Vagina (tissue), 2 donors: ENCODE results near the gene ZC3H15. TPM values are rescaled to one million over a fixed set of nuclear protein-coding genes. Genes with fewer than 3 reads are reported as not detected.

Experiments
- DNase-seq, 2 donors: peaks; one replicate each; pipeline ENCODE4 v3.0.0-alpha.2; 2017; ENCODE audit errors: extremely low spot score in 2 of 2
- H3K27ac ChIP-seq: fragments of 200-600 bp; sonication (generic); one replicate; pipeline ENCODE4 v1.5.1; 2019
- H3K27me3 ChIP-seq: fragments of 200-600 bp; sonication (generic); one replicate; pipeline ENCODE4 v1.5.1; 2019
- H3K36me3 ChIP-seq, 2 donors: fragments of 200-600 bp; sonication (generic); one replicate each; pipeline ENCODE4 v1.5.1; 2017 to 2019
- H3K4me1 ChIP-seq: fragments of 200-600 bp; sonication (generic); one replicate; pipeline ENCODE4 v1.5.1; 2019
- H3K4me3 ChIP-seq, 2 donors: fragments of 200-600 bp; sonication (generic); 1 replicate in 1 of 2; 2 replicates in 1 of 2; pipeline ENCODE4 v1.5.1; 2016 to 2019
- H3K9me3 ChIP-seq: fragments of 200-600 bp; sonication (generic); one replicate; pipeline ENCODE4 v1.5.1; 2019
- POLR2A ChIP-seq, 2 donors: fragments of 450-650 bp; IDR thresholded peaks; one replicate each; pipeline ENCODE4 v1.6.1; 2017; ENCODE audit warnings: antibody characterized with exemption in 2 of 2, mild to moderate bottlenecking in 2 of 2, moderate library complexity in 2 of 2
- POLR2AphosphoS5 ChIP-seq, 2 donors: sonication (generic); formaldehyde crosslinking; IDR thresholded peaks; one replicate each; pipeline ENCODE4 v1.9.0; 2017; ENCODE audit warnings: antibody characterized with exemption in 2 of 2, mild to moderate bottlenecking in 2 of 2, low read depth in 1 of 2; ENCODE audit not compliant: insufficient read depth in 1 of 2
- intact Hi-C: fragments of 100-400 bp; cut with DNase I; formaldehyde crosslinking; loops from one replicate; pipeline ENCODE4 v1.15.1; 2023
- total RNA-seq: library from RNA; depleted of rRNA; stranded (reverse); fragments of >200 nt; gene quantifications from one replicate; pipeline ENCODE4 v1.2.3, GENCODE V29; 2016
- TF ChIP-seq, protein P1 (sequence below), 3 experiments: fragments of 450-650 bp in 2 of 3; fragments of 200-600 bp in 1 of 3; sonication (generic) in 1 of 3; IDR thresholded peaks; one replicate each; pipeline ENCODE4 v1.5.1; 2017 to 2019; ENCODE audit warnings: antibody characterized with exemption in 3 of 3, mild to moderate bottlenecking in 2 of 3, moderate library complexity in 2 of 3

ZC3H15 gene
- total RNA-seq, 1 donor from 2014 or later, result 59.9 TPM

DNA sequence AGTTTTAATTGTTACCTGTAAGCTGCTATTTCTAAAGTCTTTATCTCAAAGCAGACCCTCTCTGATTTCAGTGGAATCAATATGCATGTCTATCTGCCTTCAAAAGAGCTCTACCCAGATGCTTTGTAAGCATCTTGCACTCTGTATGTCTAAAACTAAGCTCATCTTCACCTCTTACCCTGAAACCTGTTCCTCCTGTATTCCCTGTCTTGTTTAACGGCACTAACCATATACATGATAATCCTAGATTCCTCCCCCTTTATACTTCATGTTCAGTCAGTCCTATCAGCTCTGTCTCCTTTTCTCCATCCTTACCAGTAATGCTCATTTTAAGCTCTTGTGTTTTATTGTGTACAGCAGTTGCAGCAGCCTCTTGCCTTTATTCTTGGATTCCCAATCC lies 12.8 kb downstream of the ZC3H15 start:
- Histone ChIP-seq H3K36me3 (peaks cover 0 to 43% of the 10 kb centered on the region in 2 donors), H3K27me3 (no peaks in the 10 kb centered on the region), H3K4me1 (peaks cover 17% of the 10 kb centered on the region), H3K9me3 (no peaks in the 10 kb centered on the region), H3K27ac (no peak overlapping the region), H3K4me3 (no peak overlapping the region)
- TF ChIP-seq, protein P1, sequence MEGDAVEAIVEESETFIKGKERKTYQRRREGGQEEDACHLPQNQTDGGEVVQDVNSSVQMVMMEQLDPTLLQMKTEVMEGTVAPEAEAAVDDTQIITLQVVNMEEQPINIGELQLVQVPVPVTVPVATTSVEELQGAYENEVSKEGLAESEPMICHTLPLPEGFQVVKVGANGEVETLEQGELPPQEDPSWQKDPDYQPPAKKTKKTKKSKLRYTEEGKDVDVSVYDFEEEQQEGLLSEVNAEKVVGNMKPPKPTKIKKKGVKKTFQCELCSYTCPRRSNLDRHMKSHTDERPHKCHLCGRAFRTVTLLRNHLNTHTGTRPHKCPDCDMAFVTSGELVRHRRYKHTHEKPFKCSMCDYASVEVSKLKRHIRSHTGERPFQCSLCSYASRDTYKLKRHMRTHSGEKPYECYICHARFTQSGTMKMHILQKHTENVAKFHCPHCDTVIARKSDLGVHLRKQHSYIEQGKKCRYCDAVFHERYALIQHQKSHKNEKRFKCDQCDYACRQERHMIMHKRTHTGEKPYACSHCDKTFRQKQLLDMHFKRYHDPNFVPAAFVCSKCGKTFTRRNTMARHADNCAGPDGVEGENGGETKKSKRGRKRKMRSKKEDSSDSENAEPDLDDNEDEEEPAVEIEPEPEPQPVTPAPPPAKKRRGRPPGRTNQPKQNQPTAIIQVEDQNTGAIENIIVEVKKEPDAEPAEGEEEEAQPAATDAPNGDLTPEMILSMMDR (IDR thresholded peaks at IDR 0.05), result no peak
- TF ChIP-seq POLR2A (IDR thresholded peaks at IDR 0.05), result no peak
- no peak for TF ChIP-seq POLR2AphosphoS5 (IDR thresholded peaks at IDR 0.05; ENCODE audit: insufficient read depth in 1 of 2, low read depth in 1 of 2)
- no peak for DNase-seq
- intact Hi-C loops, result no loop called here

DNA sequence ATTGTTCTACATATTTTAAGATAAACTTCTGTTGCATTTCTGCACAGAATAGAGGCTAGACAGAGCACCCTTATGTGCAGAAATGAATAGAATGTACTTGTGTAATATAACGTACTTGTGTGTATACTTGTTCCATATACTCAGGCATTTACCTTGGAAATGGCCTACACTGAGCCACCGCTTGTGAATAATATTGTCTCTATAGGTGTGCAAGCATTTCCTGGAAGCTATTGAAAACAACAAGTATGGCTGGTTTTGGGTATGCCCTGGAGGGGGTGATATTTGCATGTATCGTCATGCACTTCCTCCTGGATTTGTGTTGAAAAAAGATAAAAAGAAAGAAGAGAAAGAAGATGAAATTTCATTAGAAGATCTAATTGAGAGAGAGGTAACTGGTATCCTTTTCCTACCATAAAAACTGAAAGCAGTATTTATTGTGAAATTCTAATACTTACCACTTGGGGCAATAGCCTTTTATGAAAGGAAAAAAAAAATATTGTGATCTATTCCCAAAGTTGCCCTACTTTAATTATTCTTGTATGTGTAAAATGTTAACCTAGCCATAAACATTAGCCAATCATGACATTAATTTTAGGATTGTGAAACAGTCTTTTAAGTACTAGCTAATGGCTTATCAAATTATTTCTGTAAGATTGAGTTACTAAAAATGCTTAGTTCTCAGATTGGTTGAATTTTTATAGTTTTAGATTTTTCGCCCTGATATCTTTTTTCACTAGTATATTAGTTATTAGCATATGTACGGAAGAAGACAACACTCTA lies 18.0 kb downstream of the ZC3H15 start:
- DNase-seq, result no peak
- intact Hi-C loops, result loop anchor here (5.0 kb wide), 1 partner anchor 138 kb away; no protein-coding TSS in a partner anchor
- Histone ChIP-seq H3K4me3 (no peak overlapping the region), H3K36me3 (peaks cover 0 to 52% of the 10 kb centered on the region in 2 donors), H3K27ac (no peak overlapping the region), H3K27me3 (no peaks in the 10 kb centered on the region), H3K9me3 (no peaks in the 10 kb centered on the region), H3K4me1 (peaks cover 8% of the 10 kb centered on the region)
- no peak for TF ChIP-seq POLR2A (IDR thresholded peaks at IDR 0.05)
- TF ChIP-seq, protein P1 (IDR thresholded peaks at IDR 0.05), result peak; percentile 16 to 52 (median 50)

DNA sequence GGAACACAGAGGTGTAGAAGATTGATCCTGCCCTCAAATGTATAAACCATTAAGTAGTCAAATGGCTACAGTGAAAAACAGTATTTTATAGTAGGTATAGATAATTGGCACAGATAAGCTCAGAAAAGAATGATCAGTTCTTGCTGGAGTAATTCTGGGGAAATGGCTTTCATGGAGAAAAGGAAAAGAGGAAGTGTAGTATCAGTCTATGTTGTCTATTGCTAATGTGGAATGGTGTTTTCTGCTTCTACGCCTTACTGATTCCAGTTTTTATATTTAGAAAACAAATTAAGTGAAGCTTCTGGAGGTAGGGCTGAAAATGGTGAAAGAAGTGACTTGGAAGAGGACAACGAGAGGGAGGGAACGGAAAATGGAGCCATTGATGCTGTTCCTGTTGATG lies 22.2 kb downstream of the ZC3H15 start:
- Histone ChIP-seq H3K9me3 (no peaks in the 10 kb centered on the region), H3K36me3 (peaks cover 0 to 65% of the 10 kb centered on the region in 2 donors), H3K4me3 (no peak overlapping the region), H3K4me1 (peaks cover 7% of the 10 kb centered on the region), H3K27me3 (no peaks in the 10 kb centered on the region), H3K27ac (no peak overlapping the region)
- no peak for DNase-seq
- intact Hi-C loops, result no loop called here
- TF ChIP-seq, protein P1 (IDR thresholded peaks at IDR 0.05), result no peak
- TF ChIP-seq POLR2A (IDR thresholded peaks at IDR 0.05) (no peak), POLR2AphosphoS5 (IDR thresholded peaks at IDR 0.05; ENCODE audit: insufficient read depth in 1 of 2, low read depth in 1 of 2) (no peak)

DNA sequence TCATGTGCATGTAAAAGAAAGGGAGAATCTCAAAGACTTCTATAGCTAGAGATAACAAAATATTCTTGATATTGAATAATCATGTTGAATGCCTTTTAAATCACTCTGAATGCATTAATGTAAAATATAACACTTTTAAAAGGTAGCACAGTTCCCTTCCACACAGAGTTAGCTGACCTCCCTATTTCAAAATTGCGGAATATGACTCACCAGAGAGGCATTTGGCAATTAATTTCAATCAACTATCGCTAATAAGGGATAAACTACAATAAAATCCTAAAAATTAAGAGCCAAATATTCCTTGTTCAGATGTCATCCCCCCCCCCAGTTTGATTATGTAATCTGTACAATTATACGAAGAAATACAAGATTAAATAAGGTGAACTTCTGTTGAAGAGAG lies 29.3 kb downstream of the ZC3H15 start:
- no peak for TF ChIP-seq POLR2AphosphoS5 (IDR thresholded peaks at IDR 0.05; ENCODE audit: insufficient read depth in 1 of 2, low read depth in 1 of 2)
- TF ChIP-seq, protein P1 (IDR thresholded peaks at IDR 0.05), result no peak
- no peak for TF ChIP-seq POLR2A (IDR thresholded peaks at IDR 0.05)

DNA sequence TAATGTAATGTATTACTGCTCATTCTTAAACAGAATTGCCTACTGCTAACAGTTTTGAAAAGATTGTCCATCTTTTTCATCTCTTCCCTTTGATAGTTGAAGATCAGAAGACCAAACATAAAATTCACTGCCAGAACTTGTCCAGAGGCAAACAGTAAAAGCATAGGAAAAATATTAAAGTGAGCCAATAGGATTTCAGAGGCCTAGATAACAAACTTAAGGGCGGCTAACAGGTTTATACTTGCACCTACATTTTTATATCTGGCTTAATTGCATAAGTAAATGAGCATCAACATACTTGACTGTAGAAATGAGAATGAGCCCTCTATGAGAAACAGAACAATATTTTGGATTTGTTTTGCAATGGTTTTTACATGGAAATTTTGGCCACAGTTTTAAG lies 30.3 kb downstream of the ZC3H15 start:
- H3K4me3 ChIP-seq, result no peak overlapping the region
- no peak for DNase-seq
- H3K27ac ChIP-seq, result no peak overlapping the region
- intact Hi-C loops, result no loop called here
- TF ChIP-seq POLR2AphosphoS5 (IDR thresholded peaks at IDR 0.05; ENCODE audit: insufficient read depth in 1 of 2, low read depth in 1 of 2), result no peak
- TF ChIP-seq POLR2A (IDR thresholded peaks at IDR 0.05), result no peak
- TF ChIP-seq, protein P1 (IDR thresholded peaks at IDR 0.05), result no peak
- peaks cover 6% of the 10 kb centered on the region for H3K4me1 ChIP-seq
- H3K9me3 ChIP-seq, result no peaks in the 10 kb centered on the region
- H3K36me3 ChIP-seq, result peaks cover 0 to 20% of the 10 kb centered on the region in 2 donors
- no peaks in the 10 kb centered on the region for H3K27me3 ChIP-seq

More for the DNA sequence above, 29.3 kb downstream of the ZC3H15 start:
- H3K4me3 ChIP-seq, result no peak overlapping the region
- H3K27me3 ChIP-seq, result no peaks in the 10 kb centered on the region
- no peak overlapping the region for H3K27ac ChIP-seq
- H3K4me1 ChIP-seq, result peaks cover 6% of the 10 kb centered on the region
- no peak for DNase-seq
- no peaks in the 10 kb centered on the region for H3K9me3 ChIP-seq
- H3K36me3 ChIP-seq, result peaks cover 0 to 19% of the 10 kb centered on the region in 2 donors
- intact Hi-C loops, result no loop called here
